Neural progenitor cell (in vitro differentiated cells): Measurements from ENCODE around the gene ACTL10.

Experiments used
- EZH2phosphoT487 ChIP-seq: fragments of 200-600 bp; sonication (generic); IDR thresholded peaks from 2 replicates; pipeline ENCODE4 v1.6.1; 2017; ENCODE audit warnings: antibody characterized with exemption
- TF ChIP-seq, protein P1 (sequence below): fragments of 200-600 bp; sonication (generic); IDR thresholded peaks from 2 replicates; pipeline ENCODE4 v1.5.1; 2017; ENCODE audit warnings: antibody characterized with exemption, mild to moderate bottlenecking

DNA sequence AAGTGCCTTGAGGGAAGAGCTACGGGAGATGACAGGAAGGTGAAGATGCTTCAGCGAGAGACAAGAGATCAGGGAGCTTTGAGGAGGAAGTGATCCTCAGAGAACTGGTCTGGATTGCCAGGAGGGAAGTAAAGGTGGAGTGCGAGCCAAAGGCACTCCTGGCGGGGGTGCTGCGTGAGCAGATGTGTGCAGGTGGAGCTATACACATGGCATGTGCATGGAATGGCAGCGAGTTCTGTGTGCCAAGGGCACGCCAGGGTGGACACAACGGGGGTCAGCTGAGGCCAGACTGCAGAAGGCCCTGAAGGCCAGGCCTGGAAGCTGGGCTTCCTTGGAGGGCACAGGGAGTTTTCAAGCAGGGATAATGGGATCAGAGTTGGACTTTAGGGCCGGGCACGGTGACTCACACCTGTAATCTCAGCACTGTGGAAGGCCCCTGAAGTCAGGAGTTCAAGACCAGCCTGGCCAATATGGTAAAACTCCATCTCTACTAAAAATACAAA is 47.2 kb downstream of the ACTL10 start:
- TF ChIP-seq, protein P1, sequence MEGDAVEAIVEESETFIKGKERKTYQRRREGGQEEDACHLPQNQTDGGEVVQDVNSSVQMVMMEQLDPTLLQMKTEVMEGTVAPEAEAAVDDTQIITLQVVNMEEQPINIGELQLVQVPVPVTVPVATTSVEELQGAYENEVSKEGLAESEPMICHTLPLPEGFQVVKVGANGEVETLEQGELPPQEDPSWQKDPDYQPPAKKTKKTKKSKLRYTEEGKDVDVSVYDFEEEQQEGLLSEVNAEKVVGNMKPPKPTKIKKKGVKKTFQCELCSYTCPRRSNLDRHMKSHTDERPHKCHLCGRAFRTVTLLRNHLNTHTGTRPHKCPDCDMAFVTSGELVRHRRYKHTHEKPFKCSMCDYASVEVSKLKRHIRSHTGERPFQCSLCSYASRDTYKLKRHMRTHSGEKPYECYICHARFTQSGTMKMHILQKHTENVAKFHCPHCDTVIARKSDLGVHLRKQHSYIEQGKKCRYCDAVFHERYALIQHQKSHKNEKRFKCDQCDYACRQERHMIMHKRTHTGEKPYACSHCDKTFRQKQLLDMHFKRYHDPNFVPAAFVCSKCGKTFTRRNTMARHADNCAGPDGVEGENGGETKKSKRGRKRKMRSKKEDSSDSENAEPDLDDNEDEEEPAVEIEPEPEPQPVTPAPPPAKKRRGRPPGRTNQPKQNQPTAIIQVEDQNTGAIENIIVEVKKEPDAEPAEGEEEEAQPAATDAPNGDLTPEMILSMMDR: no peak
- TF ChIP-seq EZH2phosphoT487: no peak
